Stimulated activated CD4-positive, alpha-beta T cell treated with anti-CD3 and anti-CD28 coated beads, Interleukin-12 subunit alpha, Interleukin-12 subunit beta, amount 100 ng/mL, for 4 hours (primary cell): ENCODE measurements around the gene ALPK3.

Source experiments
- DNase-seq: peaks from one replicate; pipeline ENCODE4 v3.0.0-alpha.2; 2020

The ALPK3 gene

GRCh38 chr15:84824260-84825007 is 7.3 kb downstream of the ALPK3 start:
- DNase-seq, result no peak

DNA sequence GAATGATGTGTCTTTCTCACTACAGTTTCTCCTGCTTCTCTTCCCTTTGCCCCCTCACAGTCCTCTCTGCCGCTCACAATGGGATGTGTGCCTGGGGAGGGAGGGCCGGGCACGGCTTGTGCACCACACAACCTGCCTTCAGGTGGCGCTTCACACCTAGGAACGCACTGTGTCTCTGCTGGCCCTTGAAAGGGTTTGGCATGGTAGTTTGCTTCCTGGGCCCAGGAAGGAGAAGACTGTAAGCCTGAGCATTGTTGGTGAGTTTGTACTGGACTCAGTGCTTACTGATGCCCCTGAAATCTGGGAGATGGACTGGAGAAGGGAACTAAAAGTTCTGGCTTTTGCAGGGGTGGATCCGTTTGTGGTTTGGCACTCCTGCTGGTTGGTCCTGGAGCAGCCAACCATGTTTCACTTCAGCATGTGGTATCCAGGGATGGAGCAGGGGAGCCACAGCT is 9.2 kb downstream of the ALPK3 start:
- DNase-seq, result no peak

DNA sequence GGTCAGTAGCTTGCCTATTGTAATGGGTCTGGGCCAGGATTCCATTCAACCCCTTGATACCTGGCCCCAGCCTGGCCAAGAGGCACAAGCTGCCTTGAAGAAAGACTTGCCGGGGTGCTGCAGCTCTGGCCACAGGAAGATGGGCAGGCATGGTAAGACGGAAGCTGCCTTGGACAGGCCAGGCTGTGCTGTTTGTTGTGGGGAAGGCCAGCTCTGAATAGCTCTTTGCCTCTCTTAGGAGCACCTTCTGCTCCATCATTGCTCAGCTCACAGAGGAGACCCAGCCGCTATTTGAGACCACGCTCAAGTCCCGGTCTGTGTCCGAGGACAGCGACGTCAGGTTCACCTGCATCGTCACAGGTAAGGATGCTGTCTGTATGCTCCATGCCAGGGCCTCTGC is 10.1 kb downstream of the ALPK3 start:
- DNase-seq, result no peak

DNA sequence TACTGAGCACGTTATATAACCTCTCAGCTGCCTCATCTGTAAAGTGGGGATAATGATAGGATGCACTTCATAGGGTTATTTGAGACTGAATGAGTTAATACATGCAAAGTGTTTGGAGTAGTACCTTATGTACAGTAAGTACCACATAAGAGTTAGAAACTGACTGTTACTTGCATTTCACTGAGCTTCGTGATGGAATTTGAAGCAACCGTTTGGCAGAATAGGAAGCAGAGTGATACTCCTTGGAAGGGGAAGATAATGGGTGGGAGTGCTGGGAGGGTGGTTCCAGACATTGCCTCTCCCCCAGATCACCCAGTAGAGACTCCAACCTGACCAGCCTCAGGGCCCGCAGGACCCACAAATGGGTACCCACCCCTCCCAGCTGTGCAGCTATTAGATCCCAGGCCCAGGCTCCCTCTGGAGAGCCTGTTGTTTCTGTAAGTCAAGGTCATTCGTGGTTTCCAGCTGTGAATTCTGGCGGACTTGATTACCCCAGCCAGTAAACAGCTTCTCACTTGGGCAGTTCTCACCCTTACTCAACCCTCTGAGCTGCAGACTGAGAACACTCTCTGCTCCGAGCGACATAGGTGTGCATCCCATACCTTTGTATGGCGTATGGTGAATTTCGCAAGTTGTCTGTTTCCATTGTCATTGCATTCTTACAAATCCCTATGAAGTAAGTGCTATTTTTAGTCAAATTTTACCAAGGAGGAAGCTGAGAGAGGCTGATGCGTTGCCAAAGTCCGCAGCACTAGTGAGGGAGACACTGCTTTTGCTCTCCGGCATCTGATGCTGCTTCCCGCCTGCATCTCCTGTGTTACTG is 11.1 kb downstream of the ALPK3 start:
- DNase-seq, result no peak

DNA sequence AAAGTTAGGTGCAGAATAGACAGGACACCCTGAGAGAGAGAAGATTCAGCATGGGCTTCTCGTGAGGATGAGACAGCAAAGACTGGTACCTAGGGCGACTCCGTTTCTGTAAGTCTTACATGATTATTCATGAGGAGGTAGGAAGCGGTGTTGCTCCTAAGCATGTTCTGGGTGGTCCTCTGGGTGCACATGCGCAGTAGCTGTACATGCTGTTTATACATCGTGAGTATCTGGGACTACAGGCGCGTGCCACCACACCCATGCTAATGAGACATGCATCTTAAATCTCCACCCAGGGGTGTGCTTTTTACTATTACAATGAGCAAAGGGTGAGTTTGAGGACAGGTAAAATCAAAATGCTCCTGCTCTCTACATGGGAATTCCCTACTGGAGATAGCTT is 12.3 kb downstream of the ALPK3 start:
- DNase-seq, result no peak

- DNase-seq, result no peak
Measured at GRCh38 chr15:84830036-84830435, 12.9 kb downstream of the ALPK3 start.

DNA sequence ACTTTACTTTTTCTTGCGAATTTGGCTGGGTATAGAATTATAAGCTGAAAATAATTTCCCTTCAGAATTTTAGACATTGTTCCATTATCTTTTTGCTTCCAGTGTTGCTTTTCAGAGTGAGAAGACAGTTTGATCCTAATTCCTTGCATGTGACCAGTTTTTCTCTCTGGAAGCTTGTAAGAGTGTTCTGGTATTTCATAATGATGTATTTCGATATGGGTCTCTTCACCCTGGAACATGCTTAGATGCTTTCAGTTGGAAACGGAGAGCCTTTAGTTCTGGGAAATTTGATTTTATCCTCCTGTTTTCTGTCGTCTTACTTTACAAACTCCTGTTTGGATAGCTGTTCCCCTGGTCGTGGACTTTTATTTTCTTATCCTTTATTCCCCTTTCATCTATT is 13.9 kb downstream of the ALPK3 start:
- no peak for DNase-seq

DNA sequence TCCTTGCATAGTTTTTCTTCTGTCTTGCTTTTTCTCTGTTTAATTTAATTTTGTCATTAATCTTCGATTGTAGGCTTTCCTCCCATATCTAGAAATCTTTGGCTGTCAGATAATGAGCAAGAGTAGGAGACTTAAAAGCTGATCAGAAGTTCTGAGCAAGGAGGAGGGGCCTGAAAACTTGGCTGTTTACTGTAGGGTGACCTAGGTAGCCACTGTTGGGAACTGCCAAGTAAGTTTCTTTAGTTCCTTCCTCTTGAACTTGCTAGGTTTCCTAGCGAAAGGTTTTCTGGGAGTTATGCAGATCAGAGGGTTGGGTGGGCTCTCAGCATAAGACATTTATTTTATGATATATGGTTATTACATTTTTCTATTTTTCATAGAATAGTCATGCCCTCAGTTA is 14.5 kb downstream of the ALPK3 start:
- no peak for DNase-seq

DNA sequence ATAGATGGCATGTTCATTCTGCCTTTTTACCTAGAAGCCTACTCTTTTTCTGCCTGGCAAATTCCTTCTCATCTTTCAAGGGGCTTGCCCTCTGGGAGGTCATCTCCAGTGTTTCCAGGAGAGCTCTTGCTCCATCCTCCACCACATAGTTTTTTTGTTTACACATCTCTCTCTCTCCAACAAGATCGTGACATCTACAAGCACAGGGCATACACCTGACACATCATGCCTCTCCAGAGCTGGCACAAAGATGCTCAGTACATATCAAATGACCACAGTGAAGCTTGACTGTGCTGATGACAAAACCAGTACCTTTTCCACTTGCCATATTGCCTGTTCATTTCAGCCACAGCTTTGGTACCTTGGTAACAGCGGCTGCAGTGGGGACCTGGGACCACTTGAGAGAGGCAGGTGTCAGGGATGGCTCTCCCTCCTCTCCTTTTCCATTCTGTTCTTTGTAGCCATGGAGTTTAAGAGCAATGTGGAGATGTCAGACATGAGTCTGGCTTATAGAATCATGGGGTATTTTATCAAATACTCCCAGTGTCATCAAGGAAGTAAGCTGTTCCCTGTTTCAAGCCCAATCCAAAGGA is 15.4 kb downstream of the ALPK3 start:
- no peak for DNase-seq

GRCh38 chr15:84833447-84834228 is 16.5 kb downstream of the ALPK3 start:
- no peak for DNase-seq

DNA sequence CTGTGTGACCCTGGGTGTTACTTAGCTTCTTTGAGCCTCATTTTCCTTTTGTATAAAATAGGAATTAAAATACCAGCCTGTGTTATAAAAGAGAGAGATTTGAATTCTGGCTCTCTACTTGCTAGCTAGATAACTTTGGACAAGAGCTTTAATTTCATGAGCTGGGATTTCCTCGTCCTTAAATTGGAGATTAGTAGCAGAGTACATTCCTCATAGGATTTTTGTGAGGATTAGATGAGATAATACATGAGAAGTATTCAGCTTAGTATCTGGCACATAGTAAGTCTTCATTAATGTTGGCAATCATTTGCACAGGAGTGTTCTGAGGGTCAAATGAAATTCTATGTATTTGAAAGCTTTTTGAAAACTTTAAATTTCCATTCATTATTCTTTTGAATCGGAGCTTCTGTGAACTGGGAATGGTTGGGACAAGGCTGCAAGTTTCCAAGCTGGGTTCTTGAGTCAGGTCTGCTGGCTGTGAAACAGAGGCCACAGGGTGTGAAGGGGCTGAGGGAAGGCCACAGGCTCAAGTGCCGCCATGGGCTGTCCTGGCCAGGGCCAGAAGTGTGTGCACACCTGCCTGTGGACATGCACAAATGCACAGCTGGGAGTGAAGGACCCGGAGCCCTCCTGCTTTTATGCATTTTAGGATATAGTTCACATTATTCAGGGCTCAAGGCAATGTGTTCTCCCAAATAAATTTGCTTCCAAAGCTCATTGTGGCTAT is 17.2 kb downstream of the ALPK3 start:
- no peak for DNase-seq

- no peak for DNase-seq
Measured at GRCh38 chr15:84834969-84835368, 17.8 kb downstream of the ALPK3 start.

DNA sequence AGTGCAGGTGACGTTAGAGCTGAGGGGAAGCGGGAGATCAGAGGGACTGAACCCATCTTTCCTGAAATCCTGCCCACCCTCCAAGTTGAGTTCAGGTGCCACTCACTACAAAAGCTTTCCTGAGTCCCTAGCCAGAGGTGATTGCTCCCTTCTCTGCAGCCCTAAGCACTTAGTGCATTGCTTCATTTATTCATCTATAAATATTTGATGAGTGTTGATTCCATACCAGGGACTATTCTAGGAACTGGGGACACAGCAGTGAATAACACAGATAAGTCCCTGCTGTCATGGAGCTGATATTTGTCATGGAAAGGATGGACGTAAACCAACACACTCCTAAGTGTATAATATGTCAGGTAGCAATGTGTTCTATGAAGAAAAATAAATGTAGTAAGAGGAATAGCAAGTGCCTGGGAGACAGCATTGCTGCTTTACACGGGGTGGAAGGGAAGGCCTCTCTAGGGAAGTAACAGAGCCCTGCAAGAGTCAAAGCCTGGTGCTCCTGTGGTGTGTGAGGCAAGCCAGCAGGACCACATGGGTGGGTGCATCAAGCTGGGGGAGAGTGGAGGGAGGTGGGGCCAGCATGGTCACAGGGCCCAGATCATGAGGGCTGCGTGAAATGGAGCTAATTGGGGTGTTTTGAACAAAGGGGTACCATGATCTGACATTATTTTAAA is 18.6 kb downstream of the ALPK3 start:
- DNase-seq, result no peak

- no peak for DNase-seq
Measured at GRCh38 chr15:84836844-84837243, 19.7 kb downstream of the ALPK3 start.

- DNase-seq, result no peak
Measured at GRCh38 chr15:84839714-84840113, 22.6 kb downstream of the ALPK3 start.

DNA sequence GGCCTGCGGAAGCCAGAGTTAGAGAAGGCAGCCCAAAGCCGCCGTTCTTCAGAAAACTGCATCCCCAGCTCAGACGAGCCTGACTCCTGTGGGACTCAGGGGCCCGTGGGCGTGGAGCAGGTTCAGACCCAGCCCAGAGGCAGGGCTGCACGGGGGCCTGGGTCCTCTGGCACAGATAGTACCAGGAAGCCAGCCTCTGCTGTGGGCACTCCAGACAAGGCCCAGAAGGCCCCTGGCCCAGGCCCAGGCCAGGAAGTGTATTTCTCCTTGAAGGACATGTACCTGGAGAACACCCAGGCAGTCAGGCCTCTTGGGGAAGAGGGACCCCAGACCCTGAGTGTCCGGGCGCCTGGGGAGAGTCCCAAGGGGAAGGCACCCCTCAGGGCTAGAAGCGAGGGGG is 23.1 kb downstream of the ALPK3 start:
- no peak for DNase-seq

- no peak for DNase-seq
Measured at GRCh38 chr15:84840741-84841429, 23.7 kb downstream of the ALPK3 start.

- no peak for DNase-seq
Measured at GRCh38 chr15:84842781-84843180, 25.6 kb downstream of the ALPK3 start.

DNA sequence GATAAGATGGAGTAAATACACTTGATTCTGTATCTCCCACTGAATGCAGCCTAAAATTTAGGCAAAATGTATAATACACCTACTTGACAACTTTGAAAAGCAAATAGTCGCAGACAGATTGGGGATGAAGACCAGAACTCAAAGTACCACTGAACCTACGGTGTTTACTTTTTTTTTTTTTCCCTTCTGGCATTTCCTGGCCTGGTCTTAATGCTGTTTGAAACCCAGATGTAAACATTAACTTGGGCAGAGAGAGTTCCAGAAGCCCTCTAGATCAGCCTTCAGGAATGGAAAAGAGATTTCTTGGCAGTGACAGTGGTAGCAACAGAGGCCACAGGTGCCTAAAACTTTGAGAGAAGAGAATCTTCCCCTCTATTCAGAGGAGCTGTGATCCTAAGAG is 27.8 kb downstream of the ALPK3 start:
- DNase-seq, result no peak

DNA sequence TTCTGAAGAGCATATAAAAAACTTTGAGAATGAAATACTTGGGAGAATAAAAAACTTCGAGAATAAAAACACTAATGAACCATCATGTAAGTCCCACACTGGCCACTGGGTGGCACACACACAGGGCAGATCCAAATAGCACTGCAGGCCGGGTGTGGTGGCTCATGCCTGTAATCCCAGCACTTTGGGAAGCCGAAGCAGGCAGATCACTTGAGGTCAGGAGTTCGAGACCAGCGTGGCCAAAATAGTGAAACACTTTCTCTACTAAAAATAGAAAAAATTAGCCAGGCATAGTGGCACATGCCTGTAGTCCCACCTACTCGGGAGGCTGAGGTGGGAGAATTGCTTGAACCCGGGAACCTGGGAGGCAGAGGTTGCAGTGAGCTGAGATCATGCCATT is 28.5 kb downstream of the ALPK3 start:
- peak; percentile 24 for DNase-seq

DNA sequence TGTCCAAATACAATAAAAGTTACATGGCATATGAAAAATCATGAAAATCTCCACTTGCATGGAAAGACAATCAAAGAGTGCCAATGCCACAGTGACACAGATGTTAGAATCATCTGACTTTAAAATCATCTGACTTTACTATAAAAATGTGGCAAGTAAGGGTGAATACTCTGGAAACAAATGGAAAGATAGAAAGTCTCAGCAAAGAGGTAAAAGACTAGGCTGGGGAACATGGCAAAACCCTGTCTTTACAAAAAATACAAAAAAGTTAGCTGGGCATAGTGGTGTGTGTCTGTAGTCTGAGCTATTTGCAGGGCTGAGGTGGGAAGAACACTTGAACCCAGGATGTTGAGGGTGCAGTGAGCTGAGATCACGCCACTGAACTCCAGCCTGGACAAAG is 29.1 kb downstream of the ALPK3 start:
- DNase-seq, result no peak
